Upper lobe of left lung (tissue), 4 donors: ENCODE data around the gene APOB.

ENCODE experiments used
- CTCF ChIP-seq, 6 experiments: fragments of 450-650 bp in 4 of 6; fragments of 200-600 bp in 2 of 6; sonication (generic) in 2 of 6; IDR thresholded peaks; one replicate each; pipeline ENCODE4 v1.5.1; 2016 to 2019; ENCODE audit warnings: antibody characterized with exemption in 6 of 6
- EP300 ChIP-seq, 4 donors: sonication (generic); formaldehyde crosslinking; IDR thresholded peaks; one replicate each; pipeline ENCODE4 v1.5.1; 2017; ENCODE audit warnings: antibody characterized with exemption in 4 of 4, control low read depth in 2 of 4
- POLR2A ChIP-seq, 4 donors: fragments of 450-650 bp; IDR thresholded peaks; one replicate each; pipeline ENCODE4 v1.5.1; 2016 to 2017; ENCODE audit warnings: antibody characterized with exemption in 4 of 4, mild to moderate bottlenecking in 2 of 4
- POLR2AphosphoS5 ChIP-seq, 2 donors: sonication (generic); formaldehyde crosslinking; IDR thresholded peaks; one replicate each; pipeline ENCODE4 v1.5.1; 2017; ENCODE audit warnings: antibody characterized with exemption in 2 of 2

GRCh38 chr2:21034156-21034971 is 9.5 kb downstream of the APOB start:
- TF ChIP-seq POLR2A (IDR thresholded peaks at IDR 0.05) (no peak), CTCF (IDR thresholded peaks at IDR 0.05) (no peak), EP300 (IDR thresholded peaks at IDR 0.05) (no peak), POLR2AphosphoS5 (IDR thresholded peaks at IDR 0.05) (no peak)
